Tibial nerve (tissue), 4 donors: ENCODE results near the gene CANX.
"Not testable (repeated sequence)": the region's sequence is repeated elsewhere in the genome, so short reads cannot be mapped to it uniquely, and the experiment has no call there.

Source experiments
- EP300 ChIP-seq, 2 donors: sonication (generic); formaldehyde crosslinking; IDR thresholded peaks; one replicate each; pipeline ENCODE4 v1.6.1; 2017; ENCODE audit warnings: antibody characterized with exemption in 2 of 2, mild to moderate bottlenecking in 1 of 2
- TF ChIP-seq, protein P1 (sequence below), 5 experiments: fragments of 200-600 bp in 3 of 5; fragments of 450-650 bp in 2 of 5; sonication (generic) in 3 of 5; IDR thresholded peaks; one replicate each; pipeline ENCODE4 v1.5.1; 2016 to 2019; ENCODE audit warnings: antibody characterized with exemption in 5 of 5, mild to moderate bottlenecking in 3 of 5, moderate library complexity in 2 of 5

DNA sequence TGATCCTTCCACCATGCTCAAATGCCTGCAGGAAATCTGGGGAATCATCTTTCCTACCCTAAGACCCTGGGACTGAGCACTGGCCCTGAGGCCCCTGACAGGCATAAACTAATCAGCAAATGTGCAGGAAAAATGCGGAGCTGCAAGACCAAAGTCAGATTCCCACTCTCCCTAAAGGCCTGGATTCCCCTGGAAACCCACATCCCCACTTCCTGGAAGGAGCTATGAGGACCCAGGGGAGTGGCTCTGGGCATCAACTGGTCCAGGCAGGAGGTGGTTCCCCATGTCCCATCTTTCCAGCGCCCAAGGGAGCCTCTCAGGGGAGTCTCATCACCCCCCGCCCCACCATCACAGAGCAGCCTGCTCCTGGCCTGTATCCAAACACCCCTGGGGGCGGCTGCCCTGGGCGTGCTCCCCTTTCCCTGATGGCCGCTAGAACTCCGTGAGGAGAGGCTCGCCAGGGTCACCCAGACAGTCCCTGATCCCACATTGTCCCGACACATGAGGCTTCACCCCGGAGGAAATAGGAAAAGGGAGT is 49.5 kb upstream of the CANX start:
- TF ChIP-seq EP300 (IDR thresholded peaks at IDR 0.05), result not testable (repeated sequence)
- TF ChIP-seq, protein P1, sequence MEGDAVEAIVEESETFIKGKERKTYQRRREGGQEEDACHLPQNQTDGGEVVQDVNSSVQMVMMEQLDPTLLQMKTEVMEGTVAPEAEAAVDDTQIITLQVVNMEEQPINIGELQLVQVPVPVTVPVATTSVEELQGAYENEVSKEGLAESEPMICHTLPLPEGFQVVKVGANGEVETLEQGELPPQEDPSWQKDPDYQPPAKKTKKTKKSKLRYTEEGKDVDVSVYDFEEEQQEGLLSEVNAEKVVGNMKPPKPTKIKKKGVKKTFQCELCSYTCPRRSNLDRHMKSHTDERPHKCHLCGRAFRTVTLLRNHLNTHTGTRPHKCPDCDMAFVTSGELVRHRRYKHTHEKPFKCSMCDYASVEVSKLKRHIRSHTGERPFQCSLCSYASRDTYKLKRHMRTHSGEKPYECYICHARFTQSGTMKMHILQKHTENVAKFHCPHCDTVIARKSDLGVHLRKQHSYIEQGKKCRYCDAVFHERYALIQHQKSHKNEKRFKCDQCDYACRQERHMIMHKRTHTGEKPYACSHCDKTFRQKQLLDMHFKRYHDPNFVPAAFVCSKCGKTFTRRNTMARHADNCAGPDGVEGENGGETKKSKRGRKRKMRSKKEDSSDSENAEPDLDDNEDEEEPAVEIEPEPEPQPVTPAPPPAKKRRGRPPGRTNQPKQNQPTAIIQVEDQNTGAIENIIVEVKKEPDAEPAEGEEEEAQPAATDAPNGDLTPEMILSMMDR (IDR thresholded peaks at IDR 0.05), result not testable (repeated sequence)
